ENCODE data around the gene GPR176. TPM values are rescaled to one million over a fixed set of nuclear protein-coding genes. Genes with fewer than 3 reads are reported as not detected.

GPR176 gene
- total RNA-seq, 1 experiment from 2014 or later: 9.8 TPM

- H3K27me3 ChIP-seq (replicated peaks; ENCODE audit: control insufficient read depth, insufficient read depth, low read length): no peaks in the 10 kb centered on the region
- ChIA-PET CTCF (no interaction called here), POLR2A (no interaction called here)
- H3K9me3 Mint-ChIP-seq (ENCODE audit: unreplicated experiment): peaks cover 8% of the 10 kb centered on the region
- no peak for DNase-seq
- no peaks in the 10 kb centered on the region for H3K36me3 ChIP-seq (ENCODE audit: control insufficient read depth, insufficient read depth, low read length)
- no peaks in the 10 kb centered on the region for H3K4me1 ChIP-seq
- no peaks in the 10 kb centered on the region for H3K4me1 Mint-ChIP-seq (ENCODE audit: low read depth, unreplicated experiment)
- no peak for TF ChIP-seq CTCF (IDR thresholded peaks at IDR 0.05; ENCODE audit: insufficient read depth in 1 of 2, low read depth in 1 of 2, low read length in 1 of 2, severe bottlenecking in 1 of 2, unreplicated experiment in 1 of 2)
- no peak overlapping the region for H3K4me3 ChIP-seq (ENCODE audit: low read depth, low read length)
- no peak overlapping the region for H3K27ac Mint-ChIP-seq (ENCODE audit: unreplicated experiment)
- H3K4me3 Mint-ChIP-seq (ENCODE audit: unreplicated experiment): no peak overlapping the region
- no peaks in the 10 kb centered on the region for H3K9me3 ChIP-seq
- no peaks in the 10 kb centered on the region for H3K27me3 Mint-ChIP-seq (ENCODE audit: insufficient read depth, unreplicated experiment)
- no TSS peak for BruUV-seq (replicated peaks)
- intact Hi-C loops (cut with micrococcal nuclease; ENCODE audit: unreplicated experiment): no loop called here
- H3K36me3 Mint-ChIP-seq (ENCODE audit: insufficient read depth, unreplicated experiment): no peaks in the 10 kb centered on the region
Measured at GRCh38 chr15:39857132-39857531, 62.9 kb downstream of the GPR176 start.

- H3K9me3 Mint-ChIP-seq (ENCODE audit: unreplicated experiment): peaks cover 8% of the 10 kb centered on the region
- BruUV-seq (replicated peaks): no TSS peak
- DNase-seq: no peak
- CTCF ChIA-PET: no interaction called here
- Histone ChIP-seq H3K4me1 (no peaks in the 10 kb centered on the region), H3K9me3 (no peaks in the 10 kb centered on the region), H3K36me3 (ENCODE audit: control insufficient read depth, insufficient read depth, low read length) (no peaks in the 10 kb centered on the region), H3K4me3 (ENCODE audit: low read depth, low read length) (no peak overlapping the region), H3K27me3 (replicated peaks; ENCODE audit: control insufficient read depth, insufficient read depth, low read length) (no peaks in the 10 kb centered on the region)
- no peaks in the 10 kb centered on the region for H3K27me3 Mint-ChIP-seq (ENCODE audit: insufficient read depth, unreplicated experiment)
- intact Hi-C loops (cut with micrococcal nuclease; ENCODE audit: unreplicated experiment): no loop called here
- H3K4me1 Mint-ChIP-seq (ENCODE audit: low read depth, unreplicated experiment): no peaks in the 10 kb centered on the region
- POLR2A ChIA-PET: no interaction called here
- no peaks in the 10 kb centered on the region for H3K36me3 Mint-ChIP-seq (ENCODE audit: insufficient read depth, unreplicated experiment)
- no peak overlapping the region for H3K27ac Mint-ChIP-seq (ENCODE audit: unreplicated experiment)
- TF ChIP-seq CTCF (IDR thresholded peaks at IDR 0.05; ENCODE audit: insufficient read depth in 1 of 2, low read depth in 1 of 2, low read length in 1 of 2, severe bottlenecking in 1 of 2, unreplicated experiment in 1 of 2): no peak
- H3K4me3 Mint-ChIP-seq (ENCODE audit: unreplicated experiment): no peak overlapping the region
Measured at GRCh38 chr15:39856357-39856756, 63.7 kb downstream of the GPR176 start.

GRCh38 chr15:39855400-39855799 is 64.7 kb downstream of the GPR176 start:
- Histone ChIP-seq H3K9me3 (no peaks in the 10 kb centered on the region), H3K4me1 (no peaks in the 10 kb centered on the region), H3K4me3 (ENCODE audit: low read depth, low read length) (no peak overlapping the region), H3K36me3 (ENCODE audit: control insufficient read depth, insufficient read depth, low read length) (no peaks in the 10 kb centered on the region), H3K27me3 (replicated peaks; ENCODE audit: control insufficient read depth, insufficient read depth, low read length) (no peaks in the 10 kb centered on the region)
- H3K36me3 Mint-ChIP-seq (ENCODE audit: insufficient read depth, unreplicated experiment): no peaks in the 10 kb centered on the region
- no peak overlapping the region for H3K4me3 Mint-ChIP-seq (ENCODE audit: unreplicated experiment)
- TF ChIP-seq CTCF (IDR thresholded peaks at IDR 0.05; ENCODE audit: insufficient read depth in 1 of 2, low read depth in 1 of 2, low read length in 1 of 2, severe bottlenecking in 1 of 2, unreplicated experiment in 1 of 2): no peak
- no TSS peak for BruUV-seq (replicated peaks)
- ChIA-PET CTCF (no interaction called here), POLR2A (no interaction called here)
- H3K4me1 Mint-ChIP-seq (ENCODE audit: low read depth, unreplicated experiment): no peaks in the 10 kb centered on the region
- intact Hi-C loops (cut with micrococcal nuclease; ENCODE audit: unreplicated experiment): no loop called here
- DNase-seq: no peak
- H3K9me3 Mint-ChIP-seq (ENCODE audit: unreplicated experiment): peaks cover 8% of the 10 kb centered on the region
- no peaks in the 10 kb centered on the region for H3K27me3 Mint-ChIP-seq (ENCODE audit: insufficient read depth, unreplicated experiment)
- no peak overlapping the region for H3K27ac Mint-ChIP-seq (ENCODE audit: unreplicated experiment)
